Mammary epithelial cell (primary cell): Measurements from ENCODE around the gene IFNL1.

Experiments
- EZH2 ChIP-seq: IDR thresholded peaks from 2 replicates; pipeline ENCODE4 v1.6.1; 2012; ENCODE audit warnings: low read length, inconsistent platforms, borderline replicate concordance
- TF ChIP-seq, protein P1 (sequence below), 2 donors: IDR thresholded peaks in 1 of 2; conservative IDR thresholded peaks in 1 of 2; 2 replicates each; pipeline ENCODE4 v1.5.1; 2011 to 2012; ENCODE audit warnings: inconsistent platforms in 2 of 2, low read length in 2 of 2, mild to moderate bottlenecking in 2 of 2, control low read depth in 1 of 2, low read depth in 1 of 2; ENCODE audit not compliant: insufficient read depth in 1 of 2; ENCODE audit errors: extremely low read depth in 1 of 2

DNA sequence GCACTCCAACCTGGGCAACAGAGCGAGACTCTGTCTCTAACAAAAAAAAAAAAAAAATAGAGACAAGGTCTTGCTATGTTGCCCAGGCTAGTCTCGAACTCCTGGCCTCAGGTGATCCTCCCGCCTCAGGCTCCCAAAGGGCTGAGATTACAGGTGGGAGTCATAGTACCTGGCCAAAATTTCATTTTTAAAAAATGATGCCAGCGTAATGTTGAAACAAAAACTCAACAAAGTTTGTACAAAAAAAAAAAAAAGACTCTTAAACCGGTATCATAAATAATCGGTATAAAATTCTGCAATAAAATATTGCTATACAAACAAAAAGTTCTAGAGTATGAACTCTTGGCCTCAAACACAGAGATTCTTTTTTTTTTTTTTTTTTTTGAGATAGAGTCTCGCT, 36.1 kb downstream of the IFNL1 start:
- TF ChIP-seq, protein P1, sequence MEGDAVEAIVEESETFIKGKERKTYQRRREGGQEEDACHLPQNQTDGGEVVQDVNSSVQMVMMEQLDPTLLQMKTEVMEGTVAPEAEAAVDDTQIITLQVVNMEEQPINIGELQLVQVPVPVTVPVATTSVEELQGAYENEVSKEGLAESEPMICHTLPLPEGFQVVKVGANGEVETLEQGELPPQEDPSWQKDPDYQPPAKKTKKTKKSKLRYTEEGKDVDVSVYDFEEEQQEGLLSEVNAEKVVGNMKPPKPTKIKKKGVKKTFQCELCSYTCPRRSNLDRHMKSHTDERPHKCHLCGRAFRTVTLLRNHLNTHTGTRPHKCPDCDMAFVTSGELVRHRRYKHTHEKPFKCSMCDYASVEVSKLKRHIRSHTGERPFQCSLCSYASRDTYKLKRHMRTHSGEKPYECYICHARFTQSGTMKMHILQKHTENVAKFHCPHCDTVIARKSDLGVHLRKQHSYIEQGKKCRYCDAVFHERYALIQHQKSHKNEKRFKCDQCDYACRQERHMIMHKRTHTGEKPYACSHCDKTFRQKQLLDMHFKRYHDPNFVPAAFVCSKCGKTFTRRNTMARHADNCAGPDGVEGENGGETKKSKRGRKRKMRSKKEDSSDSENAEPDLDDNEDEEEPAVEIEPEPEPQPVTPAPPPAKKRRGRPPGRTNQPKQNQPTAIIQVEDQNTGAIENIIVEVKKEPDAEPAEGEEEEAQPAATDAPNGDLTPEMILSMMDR (conservative IDR thresholded peaks at IDR 0.05 in 1 of 2, IDR thresholded peaks at IDR 0.05 in 1 of 2; ENCODE audit: extremely low read depth in 1 of 2, insufficient read depth in 1 of 2, low read depth in 1 of 2, low read length in 2 of 2), result no peak
- TF ChIP-seq EZH2, result no peak
